BLaER1 treated with 17β-estradiol and CSF1 and Interleukin-3, amounts not matched to agents 10 nM and 100 nM (cell line): ENCODE results near the gene LIMS1.

Experiments
- H3K27ac ChIP-seq, 11 experiments: shearing (Covaris generic); formaldehyde crosslinking; 2 replicates each; pipeline ENCODE4 v1.8.1; 2022
- H3K27me3 ChIP-seq, 11 experiments: shearing (Covaris generic); formaldehyde crosslinking; 2 replicates each; pipeline ENCODE4 v1.8.1; 2022
- H3K36me3 ChIP-seq, 11 experiments: shearing (Covaris generic); formaldehyde crosslinking; 2 replicates each; pipeline ENCODE4 v1.8.1; 2022
- H3K4me1 ChIP-seq, 10 experiments: shearing (Covaris generic); formaldehyde crosslinking; 2 replicates each; pipeline ENCODE4 v1.8.1; 2022
- H3K4me2 ChIP-seq, 11 experiments: shearing (Covaris generic); formaldehyde crosslinking; 2 replicates each; pipeline ENCODE4 v1.8.1; 2022
- H3K4me3 ChIP-seq, 10 experiments: shearing (Covaris generic); formaldehyde crosslinking; 2 replicates each; pipeline ENCODE4 v1.8.1; 2022
- H3K9ac ChIP-seq, 11 experiments: shearing (Covaris generic); formaldehyde crosslinking; 2 replicates each; pipeline ENCODE4 v1.8.1; 2022
- H3K9me3 ChIP-seq, 11 experiments: shearing (Covaris generic); formaldehyde crosslinking; replicated peaks in 1 of 11; 2 replicates each; pipeline ENCODE4 v1.8.1; 2022
- H4K20me1 ChIP-seq, 11 experiments: shearing (Covaris generic); formaldehyde crosslinking; 2 replicates each; pipeline ENCODE4 v1.8.1; 2022
- Cebpa-rat ChIP-seq, 11 experiments: shearing (Covaris generic); IDR thresholded peaks; 2 replicates each; pipeline ENCODE4 v1.8.1; 2022

The LIMS1 gene

DNA sequence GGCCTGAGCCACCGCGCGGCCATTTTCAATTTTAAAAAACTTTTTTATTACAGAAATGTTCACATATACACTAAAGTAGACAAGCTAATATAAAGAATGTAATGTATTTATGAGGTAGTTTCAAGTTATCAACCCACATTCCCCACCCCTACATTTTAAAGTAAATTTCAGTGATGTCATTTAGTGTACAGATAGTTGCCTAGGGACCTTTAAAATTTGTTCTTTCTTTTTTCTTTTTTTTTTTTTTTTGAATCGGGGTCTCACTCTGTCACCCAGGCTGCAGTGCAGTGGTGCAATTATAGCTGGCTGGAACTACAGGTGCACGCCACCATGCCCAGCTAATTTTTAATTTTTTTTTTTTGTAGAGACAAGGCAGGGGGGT, 2.6 kb upstream of the LIMS1 start:
- Histone ChIP-seq H3K9ac (no peak overlapping the region), H3K27ac (no peak overlapping the region), H3K36me3 (no peaks in the 10 kb centered on the region), H3K27me3 (no peaks in the 10 kb centered on the region), H3K4me3 (no peak overlapping the region), H3K9me3 (no peaks in the 10 kb centered on the region), H3K4me2 (peak overlapping the region in 10 of 11 experiments; percentile 45 to 68 (median 56); a peak in 15 of 22 replicates), H3K4me1 (peaks cover 26 to 41% (median 37%) of the 10 kb centered on the region in 10 experiments), H4K20me1 (peaks cover 0 to 19% (median 15%) of the 10 kb centered on the region in 11 experiments; a peak in 19 of 22 replicates)
- no peak for TF ChIP-seq Cebpa-rat (IDR thresholded peaks at IDR 0.05)

- peaks cover 3 to 47% (median 41%) of the 10 kb centered on the region in 11 experiments; a peak in 20 of 22 replicates for H4K20me1 ChIP-seq
- no peak for TF ChIP-seq Cebpa-rat (IDR thresholded peaks at IDR 0.05)
- H3K27ac ChIP-seq = peak overlapping the region; percentile 92 to 99 (median 97)
Measured at GRCh38 chr2:108534584-108535356, 500 bp downstream of the LIMS1 start.

GRCh38 chr2:108535357-108535631, 1.0 kb downstream of the LIMS1 start:
- no peak for TF ChIP-seq Cebpa-rat (IDR thresholded peaks at IDR 0.05)

More at GRCh38 chr2:108534584-108535356, 500 bp downstream of the LIMS1 start:
- peak overlapping the region; percentile 84 to 99 (median 96) for H3K4me3 ChIP-seq
- no peaks in the 10 kb centered on the region for H3K9me3 ChIP-seq
- H3K4me2 ChIP-seq = peak overlapping the region; percentile 78 to 96 (median 90)
- peaks cover 27 to 49% (median 44%) of the 10 kb centered on the region in 10 experiments for H3K4me1 ChIP-seq
- H3K27me3 ChIP-seq = no peaks in the 10 kb centered on the region
- H3K36me3 ChIP-seq = peaks cover 0 to 11% (median 8%) of the 10 kb centered on the region in 11 experiments; a peak in 5 of 22 replicates
- H3K9ac ChIP-seq = peak overlapping the region; percentile 93 to 100 (median 99)

DNA sequence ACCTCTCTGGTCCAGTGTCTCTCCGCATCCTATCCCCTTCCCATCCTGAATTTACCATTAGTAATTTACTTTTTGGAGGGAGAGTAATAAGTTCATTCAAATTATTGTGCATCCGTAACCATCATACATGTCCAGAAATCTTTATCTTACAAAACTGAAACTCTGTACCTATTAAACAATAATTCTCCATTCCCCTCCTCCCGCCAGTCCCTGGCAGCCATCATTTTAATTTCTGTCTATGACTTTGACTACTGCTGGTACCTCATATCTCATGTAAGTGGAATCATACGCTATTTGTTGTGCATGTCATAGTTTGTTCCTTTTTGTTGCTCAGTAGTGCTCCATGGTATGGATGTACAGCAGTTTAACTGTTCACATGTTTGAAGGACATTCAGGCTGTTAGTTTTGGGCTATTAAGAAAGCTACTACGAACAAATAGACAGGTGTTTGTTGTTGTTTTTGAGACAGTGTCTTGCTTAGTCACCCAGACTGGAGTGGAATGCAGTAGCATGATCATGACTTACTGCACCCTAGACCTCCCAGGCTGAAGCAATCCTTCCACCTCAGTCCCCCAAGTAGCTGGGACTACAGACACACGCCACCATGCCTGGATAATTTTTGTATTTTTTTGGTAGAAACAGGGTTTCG, 2.0 kb downstream of the LIMS1 start:
- H3K4me3 ChIP-seq = peak overlapping the region in 8 of 10 experiments; percentile 84 to 99 (median 96); a peak in 5 of 20 replicates
- peaks cover 0 to 4% (median 0%) of the 10 kb centered on the region in 11 experiments; a peak in 3 of 22 replicates for H3K9me3 ChIP-seq
- H3K27ac ChIP-seq = no peak overlapping the region
- peaks cover 3 to 62% (median 51%) of the 10 kb centered on the region in 11 experiments; a peak in 20 of 22 replicates for H4K20me1 ChIP-seq
- TF ChIP-seq Cebpa-rat (IDR thresholded peaks at IDR 0.05) = no peak
- peak overlapping the region; percentile 78 to 96 (median 90) for H3K4me2 ChIP-seq
- peaks cover 2 to 21% (median 11%) of the 10 kb centered on the region in 11 experiments; a peak in 16 of 22 replicates for H3K36me3 ChIP-seq
- no peaks in the 10 kb centered on the region for H3K27me3 ChIP-seq
- peaks cover 25 to 49% (median 43%) of the 10 kb centered on the region in 10 experiments for H3K4me1 ChIP-seq
- H3K9ac ChIP-seq = peak overlapping the region in 2 of 11 experiments; percentile 35 to 99; a peak in 2 of 22 replicates

More at GRCh38 chr2:108535357-108535631, 1.0 kb downstream of the LIMS1 start:
- peaks cover 27 to 49% (median 44%) of the 10 kb centered on the region in 10 experiments for H3K4me1 ChIP-seq
- H3K4me3 ChIP-seq = peak overlapping the region; percentile 84 to 99 (median 96)
- H3K27me3 ChIP-seq = no peaks in the 10 kb centered on the region
- H3K9me3 ChIP-seq = no peaks in the 10 kb centered on the region
- peak overlapping the region; percentile 78 to 96 (median 90) for H3K4me2 ChIP-seq
- peak overlapping the region; percentile 93 to 100 (median 99) for H3K9ac ChIP-seq
- peak overlapping the region; percentile 92 to 99 (median 97); a peak in 21 of 22 replicates for H3K27ac ChIP-seq
- H3K36me3 ChIP-seq = peaks cover 0 to 12% (median 8%) of the 10 kb centered on the region in 11 experiments; a peak in 5 of 22 replicates
- H4K20me1 ChIP-seq = peaks cover 3 to 53% (median 41%) of the 10 kb centered on the region in 11 experiments; a peak in 20 of 22 replicates

DNA sequence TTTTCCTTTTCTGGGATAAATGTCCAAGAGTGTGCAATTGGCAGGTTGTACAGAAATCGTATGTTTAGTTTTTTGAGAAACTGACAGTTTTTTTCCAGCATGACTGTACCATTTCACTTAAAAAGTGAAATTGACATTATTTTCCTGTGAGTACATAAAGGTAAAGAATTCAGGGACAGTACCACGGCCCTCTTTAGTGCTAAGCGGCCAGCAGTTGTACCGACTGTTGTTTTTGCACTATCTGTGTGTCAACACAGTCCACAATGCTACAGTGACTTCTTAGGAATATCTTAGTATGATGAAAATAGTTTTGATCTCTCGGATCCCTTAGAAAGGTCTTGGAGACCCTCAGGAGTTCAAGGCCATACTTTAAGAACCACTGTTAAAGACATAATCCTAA, 2.6 kb downstream of the LIMS1 start:
- Histone ChIP-seq H3K4me2 (peak overlapping the region; percentile 78 to 96 (median 90); a peak in 19 of 22 replicates), H3K27ac (no peak overlapping the region), H3K9ac (0 out of 22 replicates have a peak overlapping the region, but pooled peaks of 1 of the 11 experiments have one; percentile 35), H3K4me3 (no peak overlapping the region), H4K20me1 (peaks cover 3 to 67% (median 52%) of the 10 kb centered on the region in 11 experiments; a peak in 20 of 22 replicates), H3K36me3 (peaks cover 6 to 28% (median 16%) of the 10 kb centered on the region in 11 experiments; a peak in 21 of 22 replicates), H3K27me3 (no peaks in the 10 kb centered on the region), H3K9me3 (peaks cover 0 to 10% (median 4%) of the 10 kb centered on the region in 11 experiments; a peak in 12 of 22 replicates), H3K4me1 (peaks cover 22 to 43% (median 38%) of the 10 kb centered on the region in 10 experiments)
- no peak for TF ChIP-seq Cebpa-rat (IDR thresholded peaks at IDR 0.05)

GRCh38 chr2:108538000-108538625, 3.8 kb downstream of the LIMS1 start:
- no peaks in the 10 kb centered on the region for H3K27me3 ChIP-seq
- peaks cover 13 to 40% (median 28%) of the 10 kb centered on the region in 11 experiments for H3K36me3 ChIP-seq
- H3K4me2 ChIP-seq = peak overlapping the region in 2 of 11 experiments; percentile 12 to 96; a peak in 1 of 22 replicates
- H3K9me3 ChIP-seq = peaks cover 4 to 22% (median 16%) of the 10 kb centered on the region in 11 experiments; a peak in 20 of 22 replicates
- H4K20me1 ChIP-seq = peaks cover 3 to 67% (median 52%) of the 10 kb centered on the region in 11 experiments; a peak in 20 of 22 replicates
- no peak overlapping the region for H3K4me3 ChIP-seq
- peaks cover 16 to 35% (median 29%) of the 10 kb centered on the region in 10 experiments for H3K4me1 ChIP-seq
- TF ChIP-seq Cebpa-rat (IDR thresholded peaks at IDR 0.05) = no peak
- H3K9ac ChIP-seq = 0 out of 22 replicates have a peak overlapping the region, but pooled peaks of 1 of the 11 experiments have one; percentile 3
- H3K27ac ChIP-seq = no peak overlapping the region

GRCh38 chr2:108541451-108541850, 7.2 kb downstream of the LIMS1 start:
- no peak overlapping the region for H3K27ac ChIP-seq
- no peak for TF ChIP-seq Cebpa-rat (IDR thresholded peaks at IDR 0.05)
- no peak overlapping the region for H3K4me3 ChIP-seq
- H4K20me1 ChIP-seq = peaks cover 3 to 69% (median 44%) of the 10 kb centered on the region in 11 experiments; a peak in 19 of 22 replicates
- H3K36me3 ChIP-seq = peaks cover 17 to 71% (median 51%) of the 10 kb centered on the region in 11 experiments
- H3K4me2 ChIP-seq = peak overlapping the region in 6 of 11 experiments; percentile 1 to 27 (median 14); a peak in 6 of 22 replicates
- H3K9ac ChIP-seq = no peak overlapping the region
- no peaks in the 10 kb centered on the region for H3K27me3 ChIP-seq
- H3K4me1 ChIP-seq = peaks cover 3 to 20% (median 14%) of the 10 kb centered on the region in 10 experiments; a peak in 19 of 20 replicates
- H3K9me3 ChIP-seq = peaks cover 14 to 37% (median 32%) of the 10 kb centered on the region in 11 experiments; a peak in 20 of 22 replicates

DNA sequence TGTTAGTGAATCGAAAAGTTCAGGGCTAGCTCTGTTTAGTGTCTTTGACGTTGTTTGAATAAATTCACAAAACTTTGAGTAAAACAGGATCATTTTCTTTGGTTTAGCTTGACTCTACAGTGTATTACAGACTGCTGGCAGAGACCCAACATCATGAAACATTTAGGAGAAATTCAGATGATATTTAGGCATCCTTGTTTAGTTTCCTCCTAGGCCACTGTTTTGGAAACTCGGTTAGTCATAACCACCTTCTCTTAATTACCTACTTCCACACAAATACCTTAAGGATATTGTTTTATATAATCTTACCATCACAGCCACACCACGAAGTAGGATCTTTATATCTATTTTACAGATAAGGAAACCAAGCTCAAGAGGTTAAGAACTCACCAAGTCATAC, 7.8 kb downstream of the LIMS1 start:
- Histone ChIP-seq H3K4me2 (no peak overlapping the region), H3K4me3 (no peak overlapping the region), H3K9ac (no peak overlapping the region), H3K27ac (no peak overlapping the region), H3K27me3 (no peaks in the 10 kb centered on the region), H4K20me1 (peaks cover 6 to 69% (median 40%) of the 10 kb centered on the region in 11 experiments; a peak in 20 of 22 replicates), H3K9me3 (peaks cover 14 to 37% (median 32%) of the 10 kb centered on the region in 11 experiments; a peak in 20 of 22 replicates), H3K36me3 (peaks cover 17 to 72% (median 51%) of the 10 kb centered on the region in 11 experiments), H3K4me1 (peaks cover 0 to 15% (median 9%) of the 10 kb centered on the region in 10 experiments; a peak in 13 of 20 replicates)
- no peak for TF ChIP-seq Cebpa-rat (IDR thresholded peaks at IDR 0.05)
